HG02840 (cell line): ENCODE results near the gene P2RY2.

Source experiments
- ATAC-seq: cut with Tn5 transposase; IDR thresholded peaks from one replicate; pipeline ENCODE4 v1.9.1; 2021; ENCODE audit warnings: mild to moderate bottlenecking, moderate library complexity, moderate number of reproducible peaks; ENCODE audit not compliant: unreplicated experiment, low FRiP score

Gene P2RY2

GRCh38 chr11:73218106-73218829 is at the start of gene P2RY2:
TSS of gene P2RY2 (plus strand) at chr11:73218281. CDS start at chr11:73234160, 15,879 bp downstream.
- no peak for ATAC-seq

- no peak for ATAC-seq
Measured at GRCh38 chr11:73168925-73169579, 49.0 kb upstream of the P2RY2 start.

- ATAC-seq = no peak
Measured at GRCh38 chr11:73170140-73170539, 47.9 kb upstream of the P2RY2 start.

GRCh38 chr11:73171436-73172161 is 46.5 kb upstream of the P2RY2 start:
- no peak for ATAC-seq

- ATAC-seq = no peak
Measured at GRCh38 chr11:73172992-73173656, 45.0 kb upstream of the P2RY2 start.

GRCh38 chr11:73173755-73174494 is 44.2 kb upstream of the P2RY2 start:
- no peak for ATAC-seq

GRCh38 chr11:73174495-73174791 is 43.6 kb upstream of the P2RY2 start:
- ATAC-seq = no peak

GRCh38 chr11:73175551-73176144 is 42.4 kb upstream of the P2RY2 start:
- ATAC-seq = no peak

GRCh38 chr11:73176145-73176873 is 41.8 kb upstream of the P2RY2 start:
- ATAC-seq = no peak

GRCh38 chr11:73176874-73177155 is 41.3 kb upstream of the P2RY2 start:
- no peak for ATAC-seq

GRCh38 chr11:73177380-73177777 is 40.7 kb upstream of the P2RY2 start:
- no peak for ATAC-seq

- ATAC-seq = no peak
Measured at GRCh38 chr11:73177778-73178539, 40.1 kb upstream of the P2RY2 start.

GRCh38 chr11:73178681-73179080 is 39.4 kb upstream of the P2RY2 start:
- no peak for ATAC-seq

- no peak for ATAC-seq
Measured at GRCh38 chr11:73182824-73183321, 35.2 kb upstream of the P2RY2 start.

GRCh38 chr11:73184953-73185671 is 33.0 kb upstream of the P2RY2 start:
- ATAC-seq = no peak

- no peak for ATAC-seq
Measured at GRCh38 chr11:73185680-73186293, 32.3 kb upstream of the P2RY2 start.

GRCh38 chr11:73186294-73186850 is 31.7 kb upstream of the P2RY2 start:
- ATAC-seq = no peak
